Umbilical cord (tissue), 2 donors: ENCODE measurements around the gene TLK1. TPM values are rescaled to one million over a fixed set of nuclear protein-coding genes. Genes with fewer than 3 reads are reported as not detected.
A peak's percentile ranks its signal among the peaks of the same experiment; 100 is the strongest.
"Not testable (repeated sequence)": the region's sequence is repeated elsewhere in the genome, so short reads cannot be mapped to it uniquely, and the experiment has no call there.

Source experiments
- DNase-seq: peaks from one replicate; pipeline ENCODE4 v3.0.0-alpha.2; 2015; ENCODE audit warnings: low spot score
- total RNA-seq: library from RNA; depleted of rRNA; stranded (reverse); fragments of >200 nt; gene quantifications from one replicate; pipeline ENCODE4 v1.2.3, GENCODE V29; 2014; ENCODE audit warnings: low replicate concordance; ENCODE audit not compliant: insufficient read depth

TLK1 gene
- total RNA-seq, 1 donor from 2014 or later, result 29.6 TPM

- DNase-seq, result no peak
Observed at GRCh38 chr2:171084128-171084527, 76.6 kb downstream of the TLK1 start.

- no peak for DNase-seq
Observed at GRCh38 chr2:171083451-171083850, 77.2 kb downstream of the TLK1 start.

GRCh38 chr2:171081649-171082111 is 79.0 kb downstream of the TLK1 start:
- DNase-seq, result no peak

- no peak for DNase-seq
Observed at GRCh38 chr2:171080607-171081006, 80.1 kb downstream of the TLK1 start.

GRCh38 chr2:171076422-171076821 is 84.3 kb downstream of the TLK1 start:
- DNase-seq, result not testable (repeated sequence)

GRCh38 chr2:171072164-171072563 is 88.5 kb downstream of the TLK1 start:
- DNase-seq, result no peak

- no peak for DNase-seq
Observed at GRCh38 chr2:171069286-171069956, 91.3 kb downstream of the TLK1 start.

GRCh38 chr2:171066110-171066509 is 94.6 kb downstream of the TLK1 start:
- DNase-seq, result no peak

GRCh38 chr2:171057575-171057974 is 103.1 kb downstream of the TLK1 start:
- no peak for DNase-seq

- no peak for DNase-seq
Observed at GRCh38 chr2:171056307-171056706, 104.4 kb downstream of the TLK1 start.

- no peak for DNase-seq
Observed at GRCh38 chr2:171049691-171050090, 111.0 kb downstream of the TLK1 start.

- DNase-seq, result no peak
Observed at GRCh38 chr2:171046048-171046560, 114.6 kb downstream of the TLK1 start.

- no peak for DNase-seq
Observed at GRCh38 chr2:171044416-171044815, 116.3 kb downstream of the TLK1 start.

- no peak for DNase-seq
Observed at GRCh38 chr2:171042253-171042969, 118.3 kb downstream of the TLK1 start.

GRCh38 chr2:171036532-171036931 is 124.2 kb downstream of the TLK1 start:
- DNase-seq, result no peak

GRCh38 chr2:171034315-171034714 is 126.4 kb downstream of the TLK1 start:
- no peak for DNase-seq

GRCh38 chr2:171025214-171025613 is 135.5 kb downstream of the TLK1 start:
- no peak for DNase-seq

GRCh38 chr2:171018522-171018921 is 142.2 kb downstream of the TLK1 start:
- DNase-seq, result no peak

- DNase-seq, result no peak
Observed at GRCh38 chr2:171016125-171016524, 144.6 kb downstream of the TLK1 start.

- no peak for DNase-seq
Observed at GRCh38 chr2:171013851-171014250, 146.8 kb downstream of the TLK1 start.

GRCh38 chr2:171009386-171009785 is 151.3 kb downstream of the TLK1 start:
- no peak for DNase-seq

GRCh38 chr2:171008550-171009205 is 152.0 kb downstream of the TLK1 start:
- DNase-seq, result peak; percentile 72
